Cardiac muscle cell (in vitro differentiated cells and primary cell): ENCODE measurements around the gene TAL2. TPM values are rescaled to one million over a fixed set of nuclear protein-coding genes. Genes with fewer than 3 reads are reported as not detected.

Experiments
- DNase-seq, 2 donors: peaks; one replicate each; pipeline versions ENCODE4 v3.0.0 to v3.0.0-alpha.2; 2010 to 2017; ENCODE audit warnings: low read depth in 1 of 2, low spot score in 1 of 2
- H3K27ac ChIP-seq: fragments of 200-600 bp; sonication (generic); 2 replicates; pipeline ENCODE4 v1.5.1; 2016
- H3K27me3 ChIP-seq: fragments of 200-600 bp; sonication (generic); 2 replicates; pipeline ENCODE4 v1.6.0; 2016; ENCODE audit warnings: control low read depth
- H3K36me3 ChIP-seq: fragments of 200-600 bp; sonication (generic); 2 replicates; pipeline ENCODE4 v1.5.1; 2016; ENCODE audit warnings: control low read depth
- H3K4me1 ChIP-seq: fragments of 200-600 bp; sonication (generic); 2 replicates; pipeline ENCODE4 v1.8.1; 2017; ENCODE audit warnings: low read depth, mild to moderate bottlenecking, mixed run types
- H3K4me3 ChIP-seq: fragments of 200-600 bp; sonication (generic); 2 replicates; pipeline ENCODE4 v1.5.1; 2016; ENCODE audit warnings: mild to moderate bottlenecking
- H3K9me3 ChIP-seq: fragments of 200-600 bp; sonication (generic); 2 replicates; pipeline ENCODE4 v1.5.1; 2017; ENCODE audit warnings: low read depth, mild to moderate bottlenecking, control low read depth
- polyA plus RNA-seq: library from polyadenylated mRNA; unstranded; fragments of >200 nt; fragmentation: Nextera tagmentation; extraction: Ambion mirVana; gene quantifications from 2 replicates; pipeline ENCODE4 v1.2.1, GENCODE V29; 2016
- total RNA-seq: library from RNA; depleted of rRNA; stranded (reverse); fragments of >200 nt; gene quantifications from 2 replicates; pipeline ENCODE4 v1.2.3, GENCODE V29; 2016
- TF ChIP-seq, protein P1 (sequence below): IDR thresholded peaks from 2 replicates; pipeline ENCODE4 v1.5.1; 2012; ENCODE audit warnings: low read depth, mild to moderate bottlenecking, low read length

TAL2 gene
- total and polyA plus RNA-seq, 2 experiments from 2014 or later: 0.73 TPM; not detected in 1

DNA sequence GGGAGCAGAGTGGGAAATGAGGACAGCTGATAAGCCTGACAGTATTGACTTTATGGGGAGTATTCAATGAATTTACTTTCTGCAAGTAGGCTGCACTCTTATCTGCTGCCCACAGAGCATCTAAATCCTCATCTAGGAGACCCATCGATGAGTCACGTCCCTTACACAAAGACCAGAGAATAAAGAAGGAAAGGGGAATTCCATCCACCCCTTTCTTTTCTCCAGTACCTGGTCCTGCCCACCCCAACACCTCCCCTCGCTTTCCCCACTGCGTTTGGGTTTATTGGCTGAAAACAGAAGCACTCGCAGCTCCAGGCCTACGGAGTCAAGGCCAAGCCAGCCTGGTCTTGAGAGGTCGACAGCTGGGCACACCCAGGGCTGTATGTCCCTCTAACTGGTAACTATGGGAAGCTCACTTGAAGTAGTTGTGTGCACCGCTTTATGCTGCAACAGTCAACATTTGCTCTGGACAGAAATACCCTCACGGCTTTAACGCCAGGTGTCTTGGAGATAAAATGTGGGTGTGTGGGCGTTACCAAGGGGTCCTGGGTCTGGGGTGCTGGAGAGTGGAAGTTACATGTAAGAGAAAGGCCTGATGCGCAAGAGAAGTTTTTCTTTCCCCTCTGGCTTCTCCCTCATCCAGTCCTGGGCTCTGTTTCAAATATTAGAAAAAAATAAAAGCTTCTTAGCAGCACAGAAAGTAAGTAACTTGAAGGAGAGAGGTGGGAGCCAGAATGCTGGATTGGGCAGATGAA lies 14.5 kb upstream of the TAL2 start:
- TF ChIP-seq, protein P1, sequence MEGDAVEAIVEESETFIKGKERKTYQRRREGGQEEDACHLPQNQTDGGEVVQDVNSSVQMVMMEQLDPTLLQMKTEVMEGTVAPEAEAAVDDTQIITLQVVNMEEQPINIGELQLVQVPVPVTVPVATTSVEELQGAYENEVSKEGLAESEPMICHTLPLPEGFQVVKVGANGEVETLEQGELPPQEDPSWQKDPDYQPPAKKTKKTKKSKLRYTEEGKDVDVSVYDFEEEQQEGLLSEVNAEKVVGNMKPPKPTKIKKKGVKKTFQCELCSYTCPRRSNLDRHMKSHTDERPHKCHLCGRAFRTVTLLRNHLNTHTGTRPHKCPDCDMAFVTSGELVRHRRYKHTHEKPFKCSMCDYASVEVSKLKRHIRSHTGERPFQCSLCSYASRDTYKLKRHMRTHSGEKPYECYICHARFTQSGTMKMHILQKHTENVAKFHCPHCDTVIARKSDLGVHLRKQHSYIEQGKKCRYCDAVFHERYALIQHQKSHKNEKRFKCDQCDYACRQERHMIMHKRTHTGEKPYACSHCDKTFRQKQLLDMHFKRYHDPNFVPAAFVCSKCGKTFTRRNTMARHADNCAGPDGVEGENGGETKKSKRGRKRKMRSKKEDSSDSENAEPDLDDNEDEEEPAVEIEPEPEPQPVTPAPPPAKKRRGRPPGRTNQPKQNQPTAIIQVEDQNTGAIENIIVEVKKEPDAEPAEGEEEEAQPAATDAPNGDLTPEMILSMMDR: no peak
- Histone ChIP-seq H3K36me3 (no peaks in the 10 kb centered on the region), H3K4me1 (no peaks in the 10 kb centered on the region), H3K27ac (no peak overlapping the region), H3K4me3 (no peak overlapping the region), H3K27me3 (peaks cover 10% of the 10 kb centered on the region), H3K9me3 (no peaks in the 10 kb centered on the region)
- DNase-seq: peak in 1 of 2 donors; percentile 10

DNA sequence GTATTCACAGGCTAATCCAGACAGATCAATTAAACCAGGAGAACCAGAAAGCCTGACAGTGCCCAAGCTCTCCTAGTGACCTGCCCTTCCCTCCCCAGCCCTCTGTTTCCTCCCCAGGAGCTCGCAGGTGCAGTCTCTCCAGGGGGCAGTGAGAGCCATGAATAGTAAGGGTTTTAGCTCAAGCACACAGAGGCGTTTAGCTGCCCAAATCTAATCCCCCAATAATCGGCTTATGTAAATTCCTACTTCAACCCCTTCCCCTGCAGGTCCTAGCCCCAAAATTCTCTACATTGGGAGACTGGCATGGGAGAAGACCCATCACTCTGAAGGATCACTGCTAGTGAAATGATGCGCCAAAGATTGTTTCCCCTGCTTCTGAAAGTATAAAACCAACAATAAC lies 10.5 kb upstream of the TAL2 start:
- Histone ChIP-seq H3K4me1 (no peaks in the 10 kb centered on the region), H3K9me3 (no peaks in the 10 kb centered on the region), H3K27me3 (peaks cover 49% of the 10 kb centered on the region), H3K27ac (no peak overlapping the region), H3K4me3 (no peak overlapping the region), H3K36me3 (no peaks in the 10 kb centered on the region)
- DNase-seq: no peak
- TF ChIP-seq, protein P1: no peak

DNA sequence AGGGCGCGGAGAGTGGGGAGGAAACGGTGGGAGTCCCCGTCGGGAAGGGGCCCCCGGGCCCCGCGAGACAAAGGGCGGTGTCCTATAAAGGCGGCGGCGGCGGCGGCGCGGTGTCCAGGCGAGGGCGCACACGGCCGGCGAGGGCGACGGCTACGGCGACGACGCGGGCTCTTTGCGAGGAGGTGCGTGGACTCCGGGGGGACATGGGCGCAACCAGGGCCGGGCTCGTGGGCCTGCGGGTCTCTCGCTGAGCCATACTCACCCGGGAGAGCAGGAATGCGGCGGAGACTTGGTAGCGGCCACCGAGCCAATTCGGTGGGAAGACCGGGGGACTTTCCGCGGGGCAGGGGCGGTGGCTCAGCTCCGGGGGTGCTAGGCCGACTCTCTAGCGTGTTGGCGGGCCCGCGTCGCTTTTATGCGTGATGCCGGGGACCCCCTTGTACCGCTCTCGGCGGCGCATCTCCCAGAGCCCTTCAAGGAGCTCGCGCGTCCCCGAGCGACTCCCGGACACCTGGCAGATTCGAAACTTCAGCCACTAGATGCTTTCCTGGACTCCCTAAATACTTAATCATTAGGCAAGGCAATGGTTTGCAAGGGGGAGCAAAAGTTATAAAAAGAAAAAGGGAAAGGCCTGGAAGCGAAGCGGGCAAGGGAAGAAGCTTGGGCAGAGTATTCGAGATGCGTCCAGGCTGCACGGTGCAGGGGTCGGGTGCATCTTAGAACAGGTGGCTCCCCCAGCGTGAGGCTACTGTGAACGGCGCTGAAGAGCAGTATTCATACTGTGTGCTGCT lies 5.9 kb upstream of the TAL2 start:
- H3K27ac ChIP-seq: no peak overlapping the region
- no peaks in the 10 kb centered on the region for H3K4me1 ChIP-seq
- H3K27me3 ChIP-seq: peaks cover 65% of the 10 kb centered on the region

DNA sequence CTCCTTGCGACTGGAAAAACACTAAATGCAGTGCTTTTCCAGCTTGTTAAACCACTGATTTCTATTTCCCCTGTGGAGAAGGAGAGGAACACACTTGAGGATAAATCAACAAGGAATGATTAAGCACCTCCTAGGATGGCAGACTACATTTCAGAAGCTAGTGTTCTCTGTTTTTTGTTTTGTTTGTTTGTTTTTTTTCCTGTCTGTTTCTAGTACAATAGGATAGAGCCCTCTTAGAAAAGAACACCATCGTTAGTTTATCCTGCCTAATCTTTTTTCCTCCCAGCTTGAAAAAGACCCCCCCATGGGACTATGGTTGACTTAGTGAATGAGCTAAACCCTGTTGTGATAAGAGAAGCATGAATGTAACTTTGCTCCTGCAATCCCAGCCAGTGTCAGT lies 3.9 kb upstream of the TAL2 start:
- Histone ChIP-seq H3K9me3 (no peaks in the 10 kb centered on the region), H3K4me1 (no peaks in the 10 kb centered on the region), H3K36me3 (no peaks in the 10 kb centered on the region), H3K27me3 (peaks cover 50% of the 10 kb centered on the region), H3K27ac (no peak overlapping the region), H3K4me3 (no peak overlapping the region)
- DNase-seq: no peak
- TF ChIP-seq, protein P1: no peak

More for the DNA sequence above, 5.9 kb upstream of the TAL2 start:
- Histone ChIP-seq H3K36me3 (no peaks in the 10 kb centered on the region), H3K9me3 (no peaks in the 10 kb centered on the region), H3K4me3 (peak overlapping the region; percentile 37)
- TF ChIP-seq, protein P1: peak; percentile 28
- peak in 1 of 2 donors; percentile 65 for DNase-seq

DNA sequence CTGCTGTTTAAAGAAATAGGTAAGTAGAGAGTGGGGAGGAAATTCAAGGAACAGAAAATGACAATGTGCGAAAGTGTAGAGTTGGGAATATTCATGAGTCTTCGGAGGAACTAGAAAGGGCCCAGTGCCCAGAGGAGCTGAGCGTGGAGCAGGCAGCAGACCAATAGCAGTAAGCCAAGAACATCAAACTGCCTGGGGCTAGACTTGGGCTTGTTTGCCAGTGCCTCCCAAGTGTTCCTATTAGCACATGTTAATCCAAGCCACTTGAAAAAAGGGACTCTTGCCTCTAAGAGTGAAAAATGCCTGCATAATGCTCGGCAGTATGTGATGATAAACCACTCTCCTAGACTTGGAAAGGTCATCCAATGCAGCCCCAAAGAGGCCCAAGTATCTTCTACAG lies 1.2 kb upstream of the TAL2 start:
- no peaks in the 10 kb centered on the region for H3K4me1 ChIP-seq
- peaks cover 24% of the 10 kb centered on the region for H3K27me3 ChIP-seq
- DNase-seq: no peak
- no peaks in the 10 kb centered on the region for H3K36me3 ChIP-seq
- TF ChIP-seq, protein P1: no peak
- H3K4me3 ChIP-seq: no peak overlapping the region
- no peaks in the 10 kb centered on the region for H3K9me3 ChIP-seq
- H3K27ac ChIP-seq: no peak overlapping the region
